Suprapubic skin (tissue), 3 donors: ENCODE measurements around the gene CLEC4M.

Experiments
- CTCF ChIP-seq, 2 donors: fragments of 200-600 bp in 1 of 2; fragments of 450-650 bp in 1 of 2; sonication (generic) in 1 of 2; IDR thresholded peaks; one replicate each; pipeline ENCODE4 v1.5.1; 2016 to 2019; ENCODE audit warnings: antibody characterized with exemption in 2 of 2, mild to moderate bottlenecking in 1 of 2, moderate library complexity in 1 of 2
- EP300 ChIP-seq: sonication (generic); formaldehyde crosslinking; IDR thresholded peaks from one replicate; pipeline ENCODE4 v1.6.1; 2017; ENCODE audit warnings: antibody characterized with exemption

GRCh38 chr19:7748171-7748570 is 14.9 kb upstream of the CLEC4M start:
- no peak for TF ChIP-seq CTCF (IDR thresholded peaks at IDR 0.05)
- no peak for TF ChIP-seq EP300
